Brain microvascular endothelial cell (primary cell): ENCODE results near the gene CLPTM1L.
"Not testable (repeated sequence)": the region's sequence is repeated elsewhere in the genome, so short reads cannot be mapped to it uniquely, and the experiment has no call there.

ENCODE experiments used
- DNase-seq: peaks from one replicate; pipeline ENCODE4 v3.0.0-alpha.2; 2020
- H3K27ac ChIP-seq: fragments of 250-450 bp; sonication (Bioruptor Pico); 2 replicates; pipeline ENCODE4 v1.5.1; 2020; ENCODE audit warnings: mild to moderate bottlenecking, moderate library complexity
- H3K27me3 ChIP-seq: fragments of 250-450 bp; sonication (Bioruptor Pico); replicated peaks from 2 replicates; pipeline ENCODE4 v1.5.1; 2020; ENCODE audit warnings: mild to moderate bottlenecking
- H3K36me3 ChIP-seq: fragments of 250-450 bp; sonication (Bioruptor Pico); replicated peaks from 2 replicates; pipeline ENCODE4 v1.5.1; 2020; ENCODE audit warnings: mild to moderate bottlenecking
- H3K4me3 ChIP-seq: 2 replicates; pipeline ENCODE4 v1.5.1; 2011; ENCODE audit warnings: low read depth, mild to moderate bottlenecking, control low read depth, low read length, moderate library complexity
- in situ Hi-C: cut with HindIII; loops from 2 replicates; pipeline ENCODE4 v1.10.0; 2017; ENCODE audit warnings: low sequenced_read_pairs, low pct_ligation_motif_present
- TF ChIP-seq, protein P1 (sequence below): IDR thresholded peaks from 2 replicates; pipeline ENCODE4 v1.5.1; 2011; ENCODE audit warnings: low read depth, mild to moderate bottlenecking, moderate library complexity, low read length, control low read depth, inconsistent platforms; ENCODE audit errors: missing control alignments

CLPTM1L gene

DNA sequence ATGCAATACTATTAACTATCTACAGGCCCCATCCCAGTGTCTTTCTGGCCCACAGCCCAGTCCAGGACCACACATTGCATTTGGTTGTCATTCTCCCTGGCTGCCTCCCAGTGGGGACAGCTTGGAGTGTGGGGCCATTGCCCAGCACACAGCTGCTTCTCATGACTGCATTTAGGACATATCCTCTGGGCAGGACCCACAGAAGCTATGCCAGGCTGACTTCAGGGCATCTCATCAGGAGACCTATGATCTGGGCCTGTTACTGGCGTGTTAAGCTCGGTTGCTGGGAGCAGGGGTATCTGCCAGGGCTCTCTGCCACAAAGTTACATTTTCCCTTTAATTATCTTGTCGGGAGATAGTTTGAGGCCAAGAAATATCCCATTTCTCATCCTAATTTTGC, 32.1 kb upstream of the CLPTM1L start:
- no peaks in the 10 kb centered on the region for H3K27me3 ChIP-seq
- in situ Hi-C loops, result no loop called here

DNA sequence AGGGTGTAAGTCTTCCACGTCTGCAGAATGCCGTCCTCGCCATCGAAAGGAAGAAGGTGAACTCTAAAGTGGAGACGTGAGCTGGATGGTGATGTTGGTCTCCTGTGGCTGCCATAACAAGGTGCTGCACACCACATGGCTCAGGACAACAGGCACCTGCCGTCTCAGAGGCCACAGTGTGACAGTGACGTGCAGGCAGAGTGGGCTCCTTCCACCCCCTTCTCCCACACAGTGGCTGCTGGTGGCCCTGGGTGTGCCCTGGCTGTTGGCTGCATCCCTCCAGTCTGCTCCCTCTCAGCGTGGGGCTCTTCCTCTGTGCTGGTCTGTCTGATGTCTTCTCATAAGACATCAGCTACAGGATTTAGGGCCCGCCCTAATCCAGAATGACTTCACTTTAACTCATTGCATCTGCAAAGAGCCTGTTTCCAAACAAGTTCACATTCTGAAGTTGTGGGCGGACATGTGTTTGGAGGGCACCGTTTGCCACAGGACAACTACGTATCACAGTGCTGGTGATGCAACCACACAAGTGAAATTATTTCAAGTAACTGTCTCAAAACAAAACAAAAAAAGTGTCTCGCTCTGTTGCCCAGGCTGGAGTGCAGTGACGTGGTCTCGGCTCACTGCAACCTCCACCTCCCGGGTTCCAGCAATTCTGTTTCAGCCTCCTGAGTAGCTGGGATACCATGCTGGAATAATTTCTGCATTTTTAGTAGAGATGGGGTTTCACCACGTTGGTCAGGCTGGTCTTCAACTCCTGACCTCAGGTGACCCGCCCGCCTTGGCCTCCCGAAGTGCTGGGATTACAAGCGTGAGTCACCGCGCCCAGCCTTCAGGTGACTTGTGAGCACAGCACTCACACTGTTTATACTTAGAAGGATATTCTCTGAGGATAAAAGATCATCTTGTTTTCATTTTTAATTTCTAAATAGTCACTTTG, 31.2 kb upstream of the CLPTM1L start:
- DNase-seq, result no peak
- Histone ChIP-seq H3K27ac (no peak overlapping the region), H3K27me3 (no peaks in the 10 kb centered on the region), H3K36me3 (no peaks in the 10 kb centered on the region), H3K4me3 (no peak overlapping the region)
- in situ Hi-C loops, result no loop called here
- TF ChIP-seq, protein P1, sequence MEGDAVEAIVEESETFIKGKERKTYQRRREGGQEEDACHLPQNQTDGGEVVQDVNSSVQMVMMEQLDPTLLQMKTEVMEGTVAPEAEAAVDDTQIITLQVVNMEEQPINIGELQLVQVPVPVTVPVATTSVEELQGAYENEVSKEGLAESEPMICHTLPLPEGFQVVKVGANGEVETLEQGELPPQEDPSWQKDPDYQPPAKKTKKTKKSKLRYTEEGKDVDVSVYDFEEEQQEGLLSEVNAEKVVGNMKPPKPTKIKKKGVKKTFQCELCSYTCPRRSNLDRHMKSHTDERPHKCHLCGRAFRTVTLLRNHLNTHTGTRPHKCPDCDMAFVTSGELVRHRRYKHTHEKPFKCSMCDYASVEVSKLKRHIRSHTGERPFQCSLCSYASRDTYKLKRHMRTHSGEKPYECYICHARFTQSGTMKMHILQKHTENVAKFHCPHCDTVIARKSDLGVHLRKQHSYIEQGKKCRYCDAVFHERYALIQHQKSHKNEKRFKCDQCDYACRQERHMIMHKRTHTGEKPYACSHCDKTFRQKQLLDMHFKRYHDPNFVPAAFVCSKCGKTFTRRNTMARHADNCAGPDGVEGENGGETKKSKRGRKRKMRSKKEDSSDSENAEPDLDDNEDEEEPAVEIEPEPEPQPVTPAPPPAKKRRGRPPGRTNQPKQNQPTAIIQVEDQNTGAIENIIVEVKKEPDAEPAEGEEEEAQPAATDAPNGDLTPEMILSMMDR, result no peak

More for the DNA sequence above, 32.1 kb upstream of the CLPTM1L start:
- Histone ChIP-seq H3K4me3 (no peak overlapping the region), H3K36me3 (no peaks in the 10 kb centered on the region), H3K27ac (no peak overlapping the region)
- no peak for DNase-seq
- TF ChIP-seq, protein P1, result no peak

DNA sequence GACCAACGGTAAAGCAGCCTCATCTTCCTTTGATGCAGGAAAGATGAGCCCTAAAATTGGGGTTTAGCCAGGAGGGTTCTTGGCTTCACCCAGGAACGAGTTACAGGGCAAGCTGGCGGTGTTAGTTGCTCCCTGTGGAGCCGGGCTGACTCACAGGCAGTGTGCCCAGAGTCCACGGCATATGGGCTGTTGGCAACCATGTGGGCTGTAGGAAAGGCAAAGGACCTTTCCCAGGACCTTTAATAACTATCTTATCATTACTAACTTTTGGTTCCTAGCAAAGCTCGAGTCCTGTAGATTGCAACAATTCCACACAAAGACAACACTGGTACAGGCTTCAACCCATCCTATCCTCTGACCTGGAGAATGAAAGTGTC, 29.8 kb upstream of the CLPTM1L start:
- no peak for DNase-seq
- Histone ChIP-seq H3K27me3 (no peaks in the 10 kb centered on the region), H3K4me3 (no peak overlapping the region), H3K36me3 (no peaks in the 10 kb centered on the region), H3K27ac (no peak overlapping the region)
- in situ Hi-C loops, result no loop called here
- TF ChIP-seq, protein P1, result no peak

DNA sequence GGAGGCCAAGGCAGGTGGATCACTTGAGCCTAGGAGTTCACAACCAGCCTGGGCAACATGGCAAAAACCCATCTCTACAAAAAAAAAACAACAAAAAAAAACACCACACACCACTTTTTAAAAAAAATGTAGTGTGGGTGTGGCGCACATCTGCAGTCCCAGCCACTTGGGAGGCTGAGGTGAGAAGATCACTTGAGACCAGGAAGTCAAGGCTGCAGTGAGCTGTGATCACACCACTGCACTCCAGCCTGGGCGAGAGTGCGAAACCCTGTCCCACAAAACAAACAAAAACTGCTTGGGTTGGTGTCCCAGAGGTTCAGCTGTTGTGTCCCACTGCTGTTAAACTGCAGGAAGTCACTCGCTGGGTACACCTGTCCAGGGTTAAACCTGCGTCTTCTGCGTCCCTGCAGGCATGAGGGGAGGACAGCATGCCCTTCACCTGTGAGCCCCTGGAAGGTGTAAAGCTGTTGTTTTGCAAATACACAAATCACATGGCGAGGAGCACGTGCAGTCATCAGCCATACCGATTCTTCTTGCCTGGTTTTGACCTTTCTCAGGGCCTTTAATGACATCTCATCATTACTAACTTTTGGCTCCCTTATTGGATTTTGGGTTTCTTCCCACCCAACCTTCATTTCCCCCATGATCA, 29.3 kb upstream of the CLPTM1L start:
- in situ Hi-C loops, result no loop called here
- Histone ChIP-seq H3K27ac (no peak overlapping the region), H3K4me3 (no peak overlapping the region), H3K36me3 (no peaks in the 10 kb centered on the region), H3K27me3 (no peaks in the 10 kb centered on the region)
- TF ChIP-seq, protein P1, result no peak
- DNase-seq, result no peak

DNA sequence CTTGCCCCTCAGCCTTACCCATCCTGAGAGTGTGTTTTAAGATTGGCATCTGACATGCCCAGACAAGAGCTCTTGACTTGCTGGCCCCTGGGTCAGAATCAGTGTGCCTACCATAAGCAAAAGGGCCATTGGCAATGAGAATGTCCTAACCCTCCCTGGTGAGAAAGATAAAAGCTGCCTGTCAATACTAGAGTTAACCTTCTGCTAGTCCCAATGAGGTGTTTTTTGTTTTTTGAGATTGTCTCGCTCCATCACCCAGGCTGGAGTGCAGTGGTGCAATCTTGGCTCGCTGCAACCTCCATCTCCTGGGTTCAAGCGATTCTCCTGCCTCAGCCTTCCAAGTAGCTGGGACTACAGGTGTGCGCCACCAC, 27.1 kb upstream of the CLPTM1L start:
- H3K27ac ChIP-seq, H3K36me3 ChIP-seq, H3K4me3 ChIP-seq, H3K27me3 ChIP-seq, in situ Hi-C loops, DNase-seq: not testable (repeated sequence)

DNA sequence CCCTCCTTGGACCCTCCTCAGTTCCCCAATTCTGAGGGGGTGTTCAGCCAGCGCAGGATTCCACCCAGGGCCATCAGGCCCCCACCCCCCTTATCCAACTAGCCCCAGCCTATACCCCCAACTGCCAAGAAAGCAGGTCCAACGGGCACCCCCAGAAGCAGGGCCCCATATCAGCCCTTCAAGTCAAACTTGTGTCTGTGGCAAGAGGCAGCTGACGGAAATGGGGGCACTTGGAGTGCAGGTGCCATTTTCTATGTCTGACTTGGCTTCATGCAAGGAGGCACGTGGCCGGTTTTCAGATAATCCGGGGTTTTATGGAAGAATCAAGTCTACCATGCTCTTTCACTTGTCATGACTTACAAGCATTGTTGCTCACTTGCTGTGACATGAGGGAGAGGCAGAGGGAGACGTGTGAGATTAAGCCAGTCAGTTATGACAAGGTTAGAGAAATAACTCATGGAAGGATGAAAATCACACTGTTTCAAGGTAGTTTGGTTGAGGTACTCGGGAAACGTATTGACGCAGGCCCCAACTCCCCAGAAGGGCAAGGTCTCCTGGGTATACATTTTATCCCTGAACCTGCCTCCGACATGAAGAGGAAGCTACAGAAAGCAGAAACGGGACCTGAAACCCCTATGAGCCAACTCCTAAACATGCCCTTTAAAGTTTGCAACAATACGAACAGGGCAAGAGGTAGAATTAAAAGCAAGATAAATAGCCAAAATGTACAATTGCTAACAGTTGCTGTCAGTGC, 26.5 kb upstream of the CLPTM1L start:
- Histone ChIP-seq H3K36me3 (no peaks in the 10 kb centered on the region), H3K4me3 (no peak overlapping the region), H3K27me3 (no peaks in the 10 kb centered on the region), H3K27ac (no peak overlapping the region)
- TF ChIP-seq, protein P1, result no peak
- DNase-seq, result no peak
- in situ Hi-C loops, result no loop called here
